Uterus (tissue), 4 donors: ENCODE data around the gene HEATR3. TPM values are rescaled to one million over a fixed set of nuclear protein-coding genes. Genes with fewer than 3 reads are reported as not detected.

Experiments
- DNase-seq, 2 donors: peaks; one replicate each; pipeline ENCODE4 v3.0.0-alpha.2; 2019 to 2020
- H3K27ac ChIP-seq, 2 donors: fragments of 200-600 bp; sonication (generic); 1 replicate in 1 of 2; 2 replicates in 1 of 2; pipeline ENCODE4 v1.5.1; 2016 to 2018
- H3K27me3 ChIP-seq, 2 donors: fragments of 200-600 bp; sonication (generic); one replicate each; pipeline ENCODE4 v1.5.1; 2018 to 2019; ENCODE audit warnings: control low read depth in 1 of 2
- H3K36me3 ChIP-seq, 2 donors: fragments of 200-600 bp; sonication (generic); one replicate each; pipeline ENCODE4 v1.5.1; 2019; ENCODE audit warnings: control low read depth in 1 of 2
- H3K4me1 ChIP-seq, 2 donors: fragments of 200-600 bp; sonication (generic); one replicate each; pipeline ENCODE4 v1.5.1; 2018 to 2019; ENCODE audit warnings: control low read depth in 1 of 2
- H3K4me3 ChIP-seq, 2 donors: fragments of 200-600 bp; sonication (generic); 1 replicate in 1 of 2; 2 replicates in 1 of 2; pipeline ENCODE4 v1.5.1; 2018 to 2019; ENCODE audit warnings: mild to moderate bottlenecking in 1 of 2
- H3K9me3 ChIP-seq, 2 donors: fragments of 200-600 bp; sonication (generic); one replicate each; pipeline ENCODE4 v1.5.1; 2019; ENCODE audit warnings: control low read depth in 1 of 2
- POLR2A ChIP-seq, 2 donors: fragments of 450-650 bp; IDR thresholded peaks; one replicate each; pipeline ENCODE4 v1.6.1; 2016; ENCODE audit warnings: antibody characterized with exemption in 2 of 2, mild to moderate bottlenecking in 1 of 2, moderate library complexity in 1 of 2
- intact Hi-C: fragments of 100-400 bp; cut with DNase I; formaldehyde crosslinking; loops from one replicate; pipeline ENCODE4 v1.15.1; 2023; ENCODE audit warnings: low total_unique reads
- total RNA-seq, 4 donors: library from RNA; depleted of rRNA in 3 of 4; stranded (reverse); fragments of >200 nt in 3 of 4; gene quantifications; one replicate each; pipeline versions ENCODE4 v1.1.0 to v1.2.4, GENCODE V29; 2014 to 2023
- TF ChIP-seq, protein P1 (sequence below), 4 experiments: fragments of 200-600 bp in 2 of 4; fragments of 450-650 bp in 2 of 4; sonication (generic) in 2 of 4; IDR thresholded peaks; one replicate each; pipeline ENCODE4 v1.5.1; 2016 to 2019; ENCODE audit warnings: antibody characterized with exemption in 4 of 4, mild to moderate bottlenecking in 2 of 4, moderate library complexity in 1 of 4
- donor health status: DM: yes; HTN: yes; CAD: no.

The HEATR3 gene
- total RNA-seq, 4 donors from 2014 or later: 8.2 to 53.0 (median 15.5) TPM

DNA sequence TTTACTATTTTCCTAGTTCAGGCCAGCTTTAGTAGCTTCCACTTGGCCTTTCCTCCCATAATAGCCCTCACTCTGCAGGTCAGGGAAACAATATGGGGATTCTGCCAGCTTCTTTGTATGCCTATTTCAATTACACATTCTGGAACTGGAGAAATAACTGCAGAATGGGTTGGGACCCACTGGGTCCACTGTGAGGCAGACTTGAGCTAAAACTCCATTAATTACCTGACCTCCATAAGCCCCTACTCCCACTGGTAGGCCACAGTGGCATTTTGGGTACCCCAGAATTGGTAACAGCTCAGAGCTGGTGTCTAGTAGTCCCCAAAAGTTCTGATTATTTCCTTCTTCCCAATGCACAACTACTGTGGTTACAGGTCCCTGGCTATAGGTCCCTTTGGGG is 70.6 kb downstream of the HEATR3 start:
- no peak overlapping the region for H3K27ac ChIP-seq
- H3K9me3 ChIP-seq: no peaks in the 10 kb centered on the region
- no peaks in the 10 kb centered on the region for H3K27me3 ChIP-seq
- intact Hi-C loops: no loop called here
- H3K4me3 ChIP-seq: no peak overlapping the region
- H3K4me1 ChIP-seq: no peaks in the 10 kb centered on the region
- DNase-seq: no peak
- H3K36me3 ChIP-seq: no peaks in the 10 kb centered on the region
- TF ChIP-seq POLR2A (IDR thresholded peaks at IDR 0.05): no peak
- TF ChIP-seq, protein P1, sequence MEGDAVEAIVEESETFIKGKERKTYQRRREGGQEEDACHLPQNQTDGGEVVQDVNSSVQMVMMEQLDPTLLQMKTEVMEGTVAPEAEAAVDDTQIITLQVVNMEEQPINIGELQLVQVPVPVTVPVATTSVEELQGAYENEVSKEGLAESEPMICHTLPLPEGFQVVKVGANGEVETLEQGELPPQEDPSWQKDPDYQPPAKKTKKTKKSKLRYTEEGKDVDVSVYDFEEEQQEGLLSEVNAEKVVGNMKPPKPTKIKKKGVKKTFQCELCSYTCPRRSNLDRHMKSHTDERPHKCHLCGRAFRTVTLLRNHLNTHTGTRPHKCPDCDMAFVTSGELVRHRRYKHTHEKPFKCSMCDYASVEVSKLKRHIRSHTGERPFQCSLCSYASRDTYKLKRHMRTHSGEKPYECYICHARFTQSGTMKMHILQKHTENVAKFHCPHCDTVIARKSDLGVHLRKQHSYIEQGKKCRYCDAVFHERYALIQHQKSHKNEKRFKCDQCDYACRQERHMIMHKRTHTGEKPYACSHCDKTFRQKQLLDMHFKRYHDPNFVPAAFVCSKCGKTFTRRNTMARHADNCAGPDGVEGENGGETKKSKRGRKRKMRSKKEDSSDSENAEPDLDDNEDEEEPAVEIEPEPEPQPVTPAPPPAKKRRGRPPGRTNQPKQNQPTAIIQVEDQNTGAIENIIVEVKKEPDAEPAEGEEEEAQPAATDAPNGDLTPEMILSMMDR (IDR thresholded peaks at IDR 0.05): no peak

DNA sequence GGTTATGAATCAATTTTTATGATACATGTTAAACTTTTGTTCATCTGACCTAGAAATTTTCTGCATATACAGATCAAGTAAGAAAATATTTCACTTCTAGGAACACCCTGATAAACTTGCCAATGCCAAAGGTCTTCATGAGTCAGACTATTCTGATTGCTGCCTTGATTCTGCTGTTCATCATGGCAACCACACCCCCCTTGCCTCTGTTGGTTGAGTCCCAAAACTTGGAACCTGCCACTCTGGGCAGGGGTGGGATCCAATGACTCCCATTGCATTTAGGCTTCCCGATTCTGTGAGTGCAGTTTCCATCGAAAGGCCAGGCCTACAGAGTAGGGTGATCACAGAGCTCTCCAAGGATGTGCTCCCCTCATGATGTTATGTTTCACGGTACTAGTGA is 71.5 kb downstream of the HEATR3 start:
- H3K9me3 ChIP-seq: no peaks in the 10 kb centered on the region
- no peaks in the 10 kb centered on the region for H3K4me1 ChIP-seq
- DNase-seq: no peak
- no peaks in the 10 kb centered on the region for H3K27me3 ChIP-seq
- H3K4me3 ChIP-seq: no peak overlapping the region
- TF ChIP-seq, protein P1 (IDR thresholded peaks at IDR 0.05): no peak
- no peak for TF ChIP-seq POLR2A (IDR thresholded peaks at IDR 0.05)
- H3K36me3 ChIP-seq: no peaks in the 10 kb centered on the region
- intact Hi-C loops: no loop called here
- H3K27ac ChIP-seq: no peak overlapping the region

DNA sequence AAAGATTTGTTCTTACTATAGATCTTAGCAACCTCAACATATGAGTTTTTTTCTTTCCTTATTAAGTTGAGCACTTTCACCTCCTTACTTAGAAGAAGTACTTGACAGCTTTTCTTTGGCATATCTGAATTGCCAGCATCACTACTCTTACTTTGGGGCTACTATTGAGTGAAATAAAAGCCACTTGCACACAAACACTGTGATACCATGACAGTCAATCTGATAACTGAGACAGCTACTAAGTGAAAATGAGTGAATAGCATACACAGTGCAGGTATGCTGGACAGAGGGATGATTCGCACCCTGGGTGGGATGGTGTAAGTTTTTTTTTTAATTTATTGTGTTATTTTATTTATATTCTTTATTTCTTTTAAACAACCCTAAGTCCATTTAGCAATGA is 73.8 kb downstream of the HEATR3 start:
- H3K27ac ChIP-seq: no peak overlapping the region
- no peaks in the 10 kb centered on the region for H3K36me3 ChIP-seq
- no peak for TF ChIP-seq POLR2A (IDR thresholded peaks at IDR 0.05)
- TF ChIP-seq, protein P1 (IDR thresholded peaks at IDR 0.05): no peak
- H3K9me3 ChIP-seq: no peaks in the 10 kb centered on the region
- intact Hi-C loops: no loop called here
- no peak overlapping the region for H3K4me3 ChIP-seq
- H3K27me3 ChIP-seq: no peaks in the 10 kb centered on the region
- DNase-seq: no peak
- no peaks in the 10 kb centered on the region for H3K4me1 ChIP-seq

DNA sequence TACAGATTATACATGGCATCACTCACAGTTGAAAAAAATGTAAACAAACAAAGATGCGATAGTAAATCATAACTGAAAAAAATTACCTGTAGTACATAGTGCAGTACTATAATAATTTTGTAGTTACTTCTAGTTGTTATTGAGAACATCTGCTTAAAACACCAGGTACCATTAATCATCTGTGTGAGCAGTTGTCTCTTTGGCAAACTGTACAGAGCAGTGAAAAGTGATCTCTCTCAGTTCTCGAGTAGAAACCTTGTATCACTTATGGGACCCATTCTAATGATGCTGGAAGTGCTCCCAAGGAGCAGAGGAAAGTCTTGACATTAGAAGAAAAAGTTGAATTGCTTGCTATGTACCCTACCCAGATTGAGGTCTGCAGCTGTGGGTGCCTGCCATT is 78.4 kb downstream of the HEATR3 start:
- Histone ChIP-seq H3K4me1 (no peaks in the 10 kb centered on the region), H3K4me3 (no peak overlapping the region), H3K27me3 (no peaks in the 10 kb centered on the region), H3K36me3 (no peaks in the 10 kb centered on the region), H3K27ac (no peak overlapping the region), H3K9me3 (no peaks in the 10 kb centered on the region)
- DNase-seq: no peak
- TF ChIP-seq, protein P1 (IDR thresholded peaks at IDR 0.05): no peak
- no peak for TF ChIP-seq POLR2A (IDR thresholded peaks at IDR 0.05)
- intact Hi-C loops: no loop called here

DNA sequence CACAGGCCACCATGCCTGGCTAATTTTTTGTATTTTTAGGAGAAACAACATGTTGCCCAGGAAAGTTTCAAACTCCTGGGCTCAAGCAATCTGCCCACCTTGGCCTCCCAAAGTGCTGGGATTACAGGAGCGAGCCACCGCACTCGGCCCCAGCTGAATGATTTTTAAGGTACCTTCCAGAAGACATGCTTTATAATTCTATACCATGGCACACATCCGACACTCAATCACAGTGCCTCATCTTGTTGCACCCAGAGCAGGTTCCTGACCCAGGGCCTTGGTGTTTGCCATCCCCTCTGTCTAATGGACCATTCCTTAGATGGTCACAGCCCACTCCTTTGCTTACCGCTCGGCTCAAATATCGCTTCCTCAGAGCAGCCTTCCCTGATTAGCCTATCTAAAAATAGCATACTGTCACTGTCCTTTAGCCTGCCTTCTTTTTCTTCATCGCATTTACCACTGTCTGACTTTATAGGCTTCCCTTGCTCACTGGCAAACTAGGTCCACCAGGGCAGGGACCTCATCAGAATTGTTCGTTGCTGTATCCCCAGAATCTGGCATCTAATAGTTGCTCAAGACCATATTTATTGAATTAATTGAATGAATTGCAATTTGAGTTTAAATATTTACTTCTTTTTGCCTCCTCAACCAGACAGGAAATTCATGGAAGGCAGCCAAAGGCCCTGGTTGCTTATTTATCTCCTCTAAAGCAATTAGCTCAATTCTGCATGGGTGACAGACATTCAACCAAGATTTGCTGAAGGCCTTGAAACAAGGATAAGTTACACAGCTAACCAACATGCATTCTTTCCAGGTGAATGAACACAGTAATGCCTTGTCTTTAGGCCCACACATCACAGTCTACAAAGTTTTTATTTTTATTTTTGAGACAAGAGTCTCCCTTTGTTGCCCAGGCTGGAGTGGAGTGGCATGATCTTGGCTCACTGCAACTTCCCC is 81.0 kb downstream of the HEATR3 start:
- Histone ChIP-seq H3K4me3 (no peak overlapping the region), H3K9me3 (no peaks in the 10 kb centered on the region), H3K27ac (no peak overlapping the region), H3K36me3 (no peaks in the 10 kb centered on the region), H3K27me3 (no peaks in the 10 kb centered on the region), H3K4me1 (no peaks in the 10 kb centered on the region)
- intact Hi-C loops: no loop called here
- TF ChIP-seq, protein P1 (IDR thresholded peaks at IDR 0.05): no peak
- no peak for TF ChIP-seq POLR2A (IDR thresholded peaks at IDR 0.05)
- DNase-seq: no peak
